ENCODE measurements around the gene SOD1.
A peak's percentile ranks its signal among the peaks of the same experiment; 100 is the strongest.
"Not testable (repeated sequence)": the region's sequence is repeated elsewhere in the genome, so short reads cannot be mapped to it uniquely, and the experiment has no call there.

SOD1 gene

GRCh38 chr21:31659536-31660258 lies at the start of gene SOD1:
Gene SOD1, plus strand, starts transcription at chr21:31659693. Its CDS starts 77 bp downstream, at chr21:31659770.
- peak; percentile 50 for DNase-seq

DNA sequence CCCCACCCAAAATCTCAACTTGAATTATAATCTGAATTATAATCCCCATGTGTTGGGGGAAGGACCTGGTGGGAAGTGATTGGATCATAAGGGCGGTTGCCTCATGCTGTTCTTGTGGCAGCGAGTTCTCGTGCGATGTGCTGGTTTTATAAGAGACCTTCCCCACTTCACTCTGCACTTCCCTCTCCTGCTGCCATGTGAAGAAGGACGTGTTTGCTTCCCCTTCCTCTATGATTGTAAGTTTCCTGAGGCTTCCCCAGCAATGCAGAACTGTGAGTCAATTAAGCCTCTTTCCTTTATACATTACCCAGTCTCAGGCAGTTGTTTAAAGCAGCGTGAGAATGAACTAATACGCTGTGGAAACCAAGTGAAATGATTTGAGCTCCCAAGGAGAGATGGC lies 48.0 kb upstream of the SOD1 start:
- DNase-seq = no peak

DNA sequence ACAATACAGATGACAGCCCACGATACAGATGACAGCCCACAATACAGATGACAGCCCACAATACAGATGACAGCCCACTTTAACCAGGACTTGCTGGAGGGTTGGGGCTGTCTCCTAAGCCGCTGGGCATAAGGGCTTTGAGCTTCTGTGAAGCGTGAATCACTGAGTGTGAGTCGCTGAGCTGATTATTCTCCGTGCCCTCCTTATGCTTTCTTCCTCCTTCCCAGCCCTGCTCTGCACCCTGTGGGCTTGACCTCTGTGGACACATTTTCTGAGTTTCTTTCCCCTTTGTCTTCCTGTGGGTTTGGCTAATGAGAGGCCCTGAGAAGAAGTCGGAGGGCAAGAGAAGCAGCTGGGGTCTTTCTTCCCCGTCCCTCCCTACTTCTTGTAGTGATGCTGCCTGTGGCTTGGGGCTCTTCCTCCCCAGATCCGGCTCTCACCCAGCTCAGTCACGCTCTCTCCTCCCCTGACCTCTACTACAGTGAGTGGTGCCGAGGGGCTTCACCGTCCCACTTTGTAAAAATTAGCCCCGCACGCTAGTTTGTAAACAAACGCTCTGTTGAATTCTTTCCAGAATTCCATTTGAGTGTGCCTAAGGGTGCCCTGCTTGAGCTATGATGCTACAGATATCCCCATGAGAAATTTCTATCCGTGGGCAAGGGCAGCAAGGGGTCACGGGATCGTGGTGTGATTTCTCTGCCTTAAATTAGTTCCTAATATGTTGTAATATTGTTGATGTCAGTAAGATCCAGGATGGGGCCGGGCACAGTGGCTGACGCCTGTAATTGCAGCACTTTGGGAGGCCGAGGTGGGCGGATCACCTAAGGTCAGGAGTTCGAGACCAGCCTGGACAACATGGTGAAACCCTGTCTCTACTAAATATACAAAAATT lies 46.4 kb upstream of the SOD1 start:
- DNase-seq = no peak

GRCh38 chr21:31614705-31615104 lies 44.8 kb upstream of the SOD1 start:
- DNase-seq = no peak

- no peak for DNase-seq
Observed at GRCh38 chr21:31616216-31616615, 43.3 kb upstream of the SOD1 start.

DNA sequence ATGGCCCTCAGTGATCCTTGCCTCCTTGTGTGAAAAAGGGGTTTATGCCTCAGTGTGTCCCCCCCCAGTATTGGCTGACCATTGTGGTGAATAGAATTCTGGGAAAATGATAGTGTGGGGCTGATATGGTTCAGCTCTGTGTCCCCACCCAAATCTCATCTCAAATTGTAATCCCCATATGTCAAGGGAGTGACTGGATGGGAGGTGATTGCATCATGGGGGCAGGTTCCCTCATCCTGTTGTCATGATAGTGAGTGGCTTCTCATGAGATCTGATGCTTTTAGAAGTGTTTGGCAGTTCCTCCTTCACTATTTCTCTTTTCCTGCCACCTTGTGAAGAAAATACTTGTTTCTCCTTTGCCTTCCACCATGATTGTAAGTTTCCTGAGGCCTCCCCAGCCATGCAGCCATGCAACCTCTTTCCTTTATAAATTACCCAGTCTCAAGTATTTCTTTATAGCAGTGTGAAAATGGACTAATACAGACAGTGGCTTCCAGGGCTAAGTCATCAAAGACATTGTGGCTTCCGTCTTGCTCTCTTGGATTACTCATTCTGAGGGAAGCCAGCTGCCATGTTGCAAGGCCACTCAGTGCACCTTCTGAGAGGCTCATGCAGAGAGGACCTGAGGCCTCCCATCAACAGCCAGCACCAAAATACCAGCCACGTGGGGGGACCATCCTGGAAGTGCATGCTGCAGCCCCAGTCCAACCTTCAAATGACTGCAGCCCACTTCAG lies 40.6 kb upstream of the SOD1 start:
- DNase-seq = no peak

DNA sequence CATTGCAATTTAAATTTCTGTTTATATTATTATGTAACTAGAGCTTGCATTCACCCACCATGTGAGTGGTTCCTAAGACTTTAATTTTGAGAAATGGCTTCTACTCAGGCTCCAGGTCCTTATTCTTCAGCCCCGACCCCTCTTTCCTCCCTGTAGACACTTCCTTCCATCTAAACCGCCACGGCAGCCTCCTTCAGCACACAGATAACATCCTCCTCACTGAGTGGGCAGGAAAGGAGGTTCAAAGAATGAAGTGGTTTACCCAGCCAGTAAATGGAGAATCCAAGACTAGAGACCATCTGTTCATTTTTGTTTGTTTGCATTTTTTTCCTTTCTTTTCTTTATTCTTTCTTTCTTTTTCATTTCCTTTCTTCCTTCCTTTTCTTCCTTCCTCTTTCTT lies 37.1 kb upstream of the SOD1 start:
- DNase-seq = no peak

DNA sequence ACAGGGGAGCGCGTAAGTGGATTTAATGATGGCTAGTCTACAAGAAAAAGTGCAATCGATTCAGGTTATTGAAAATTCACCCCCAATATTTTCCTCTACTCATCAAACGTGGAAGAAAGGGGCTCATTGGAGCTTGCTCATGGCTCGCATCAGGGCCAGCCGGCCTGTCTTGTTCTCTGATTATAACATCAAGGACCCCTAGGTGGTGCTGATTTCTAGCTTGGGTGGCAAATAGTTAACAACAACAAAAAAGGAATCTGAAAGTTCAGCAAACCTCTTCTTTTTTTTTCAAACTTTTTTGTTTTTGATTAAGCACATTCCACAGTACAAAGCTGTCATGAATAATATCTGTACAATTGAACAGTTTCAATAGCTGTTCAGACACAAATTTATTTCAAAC lies 35.8 kb upstream of the SOD1 start:
- DNase-seq = no peak

GRCh38 chr21:31624181-31624580 lies 35.3 kb upstream of the SOD1 start:
- DNase-seq = no peak

DNA sequence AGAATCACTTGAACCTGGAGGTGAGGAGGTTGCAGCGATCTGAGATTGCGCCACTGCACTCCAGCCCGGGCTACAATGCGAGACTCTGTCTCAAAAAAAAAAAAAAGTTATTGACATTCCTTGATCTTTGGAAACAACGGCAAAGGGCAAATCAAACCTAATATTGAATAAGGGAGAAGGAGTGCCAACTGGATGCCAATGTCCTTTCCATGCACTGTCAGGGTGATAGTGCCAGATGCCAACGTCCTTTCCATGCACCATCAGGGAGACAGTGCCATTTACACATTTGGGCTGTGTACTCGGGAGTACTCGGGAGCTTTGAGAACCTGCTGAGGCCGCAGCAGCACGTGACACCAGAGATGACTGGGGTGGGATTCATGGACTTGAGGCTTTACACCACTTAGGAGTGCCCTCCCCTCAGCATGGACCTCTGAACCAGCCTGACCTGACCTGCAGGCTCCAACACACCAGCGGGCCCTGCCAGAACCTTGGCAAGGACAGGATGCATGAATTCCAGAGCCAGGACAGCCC lies 34.5 kb upstream of the SOD1 start:
- no peak for DNase-seq

DNA sequence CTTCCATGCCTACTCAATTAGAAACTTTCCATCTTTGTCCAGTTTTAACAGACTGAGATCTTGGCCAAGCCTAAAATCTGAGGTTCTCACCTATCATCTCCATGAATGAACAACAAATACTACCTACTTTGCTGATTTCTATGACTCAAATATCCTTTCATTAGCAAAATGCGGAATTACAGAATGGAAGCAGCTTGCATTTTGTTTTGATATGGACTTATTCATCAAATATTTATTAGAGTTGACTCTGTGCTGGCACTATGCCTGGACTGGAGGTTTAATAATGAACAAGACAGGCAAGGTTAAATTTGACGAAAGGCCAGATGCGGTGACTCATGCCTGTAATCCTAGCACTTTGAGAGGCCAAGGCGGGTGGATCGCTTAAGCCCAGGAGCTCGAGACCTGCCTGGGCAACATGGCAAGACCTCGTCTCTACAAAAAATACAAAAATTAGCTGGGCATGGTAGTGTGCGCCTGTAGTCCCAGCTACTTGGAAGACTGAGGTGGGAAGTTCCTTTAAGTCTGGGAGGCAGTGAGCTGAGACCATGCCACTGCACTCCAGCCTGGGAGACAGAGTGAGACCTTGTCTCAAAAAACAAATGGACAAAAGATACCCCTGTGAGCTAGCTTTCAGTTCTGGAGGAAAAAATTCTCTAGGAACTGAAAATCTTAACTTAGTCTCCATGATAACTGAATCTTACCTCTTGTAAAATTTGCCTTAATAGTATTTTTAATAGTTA lies 29.4 kb upstream of the SOD1 start:
- no peak for DNase-seq

DNA sequence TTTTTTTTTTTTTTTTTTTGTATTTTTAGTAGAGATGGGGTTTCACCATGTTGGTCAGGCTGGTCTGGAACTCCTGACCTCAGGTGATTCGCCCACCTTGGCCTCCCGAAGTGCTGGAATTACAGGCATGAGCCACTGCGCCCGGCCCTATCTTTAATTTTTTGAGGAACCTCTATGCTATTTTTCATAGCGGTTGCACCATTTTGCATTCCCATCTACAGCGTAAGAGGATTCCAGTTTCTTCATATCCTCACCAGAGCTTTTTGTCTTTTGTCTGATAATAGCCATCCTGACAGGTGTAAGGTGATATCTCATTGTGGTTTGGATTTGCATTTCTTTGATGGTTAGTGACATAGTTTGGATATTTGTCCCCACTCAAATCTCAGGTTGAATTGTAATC lies 27.6 kb upstream of the SOD1 start:
- not testable (repeated sequence) for DNase-seq

- DNase-seq = no peak
Observed at GRCh38 chr21:31634993-31635392, 24.5 kb upstream of the SOD1 start.

DNA sequence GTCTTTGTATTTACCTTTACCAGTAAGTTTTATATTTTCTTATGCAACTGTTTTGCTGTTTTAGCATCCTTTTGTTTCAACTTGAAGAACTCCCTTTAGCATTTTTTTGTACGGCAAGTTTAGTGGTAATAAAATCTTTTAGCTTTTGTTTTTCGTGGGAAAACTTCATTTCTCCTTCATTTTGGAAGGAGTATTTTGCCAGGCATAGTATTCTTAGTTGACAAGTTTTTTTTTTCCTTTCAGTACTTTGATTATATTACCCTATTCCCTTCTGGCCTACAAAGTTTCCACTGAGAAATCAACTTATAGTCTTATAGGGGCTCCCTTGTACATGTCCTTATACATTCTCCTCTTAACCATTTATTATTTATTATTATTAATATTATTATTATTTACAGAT lies 22.6 kb upstream of the SOD1 start:
- no peak for DNase-seq

- no peak for DNase-seq
Observed at GRCh38 chr21:31641416-31641922, 18.0 kb upstream of the SOD1 start.

DNA sequence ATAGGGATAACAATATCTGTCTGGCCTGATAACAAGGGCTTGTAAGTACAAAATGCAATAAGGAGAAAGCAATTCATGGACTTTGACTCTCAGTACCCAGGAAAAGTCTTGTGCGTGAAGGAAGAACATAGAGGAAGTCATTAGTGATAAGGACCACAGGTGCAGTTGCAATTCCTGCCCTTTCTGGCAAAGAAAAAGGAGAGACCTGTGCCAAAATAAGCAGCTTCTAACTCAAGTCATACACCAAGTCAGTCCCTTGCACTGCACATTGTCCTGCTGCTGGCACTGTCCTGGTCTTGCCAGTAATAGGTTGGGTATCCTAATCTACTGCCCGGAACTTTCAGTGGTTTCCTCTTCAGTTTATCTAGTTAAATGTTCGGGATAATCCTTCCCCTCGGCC lies 14.8 kb upstream of the SOD1 start:
- no peak for DNase-seq

- no peak for DNase-seq
Observed at GRCh38 chr21:31647650-31648049, 11.8 kb upstream of the SOD1 start.

- no peak for DNase-seq
Observed at GRCh38 chr21:31650930-31651329, 8.6 kb upstream of the SOD1 start.

DNA sequence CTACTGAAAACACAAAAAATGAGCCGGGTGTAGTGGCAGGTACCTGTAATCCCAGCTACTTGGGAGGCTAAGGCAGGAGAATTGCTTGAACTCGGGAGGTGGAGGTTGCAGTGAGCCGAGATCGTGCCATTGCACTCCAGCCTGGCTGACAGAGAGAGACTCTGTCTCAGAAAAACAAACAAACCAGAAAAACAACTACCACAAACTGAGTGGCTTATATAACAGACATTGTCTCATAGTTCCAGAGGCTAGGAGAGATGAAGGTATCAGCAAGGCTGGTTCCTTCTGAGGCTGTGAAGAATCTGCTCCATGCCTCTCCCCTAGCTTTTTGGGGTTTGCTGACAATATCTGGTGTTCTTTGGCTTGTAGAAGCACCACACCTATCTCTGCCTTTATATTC lies 8.0 kb upstream of the SOD1 start:
- DNase-seq = not testable (repeated sequence)

- no peak for DNase-seq
Observed at GRCh38 chr21:31654340-31654739, 5.2 kb upstream of the SOD1 start.

DNA sequence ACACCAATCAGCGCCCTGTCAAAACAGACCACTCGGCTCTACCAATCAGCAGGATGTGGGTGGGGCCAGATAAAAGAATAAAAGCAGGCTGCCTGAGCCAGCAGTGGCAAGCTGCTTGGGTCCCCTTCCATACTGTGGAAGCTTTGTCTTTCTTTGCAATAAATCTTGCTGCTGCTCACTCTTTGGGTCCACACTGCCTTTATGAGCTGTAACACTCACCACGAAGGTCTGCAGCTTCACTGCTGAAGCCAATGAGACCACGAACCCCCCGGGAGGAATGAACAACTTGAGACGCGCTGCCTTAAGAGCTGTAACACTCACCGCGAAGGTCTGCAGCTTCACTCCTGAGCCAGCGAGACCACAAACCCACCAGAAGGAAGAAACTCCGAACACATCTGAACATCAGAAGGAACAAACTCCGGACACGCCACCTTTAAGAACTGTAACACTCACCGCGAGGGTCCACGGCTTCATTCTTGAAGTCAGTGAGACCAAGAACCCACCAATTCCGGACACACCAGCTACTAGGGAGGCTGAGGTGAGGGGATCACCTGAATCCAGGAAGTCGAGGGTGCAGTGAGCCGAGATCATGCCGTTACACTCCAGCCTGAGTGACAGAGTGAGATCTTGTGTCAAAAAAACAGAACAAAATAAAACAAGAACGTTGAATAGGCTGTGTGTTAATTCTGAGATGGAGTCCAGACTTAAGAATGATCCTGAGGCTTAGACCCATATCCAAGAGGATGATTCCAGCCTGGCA lies 4.5 kb upstream of the SOD1 start:
- not testable (repeated sequence) for DNase-seq
